Ecto neural progenitor cell (in vitro differentiated cells): ENCODE measurements around the gene NR2F2.

Source experiments
- DNase-seq: peaks from one replicate; pipeline ENCODE4 v3.0.0-alpha.2; 2018; ENCODE audit warnings: low spot score

NR2F2 gene

DNA sequence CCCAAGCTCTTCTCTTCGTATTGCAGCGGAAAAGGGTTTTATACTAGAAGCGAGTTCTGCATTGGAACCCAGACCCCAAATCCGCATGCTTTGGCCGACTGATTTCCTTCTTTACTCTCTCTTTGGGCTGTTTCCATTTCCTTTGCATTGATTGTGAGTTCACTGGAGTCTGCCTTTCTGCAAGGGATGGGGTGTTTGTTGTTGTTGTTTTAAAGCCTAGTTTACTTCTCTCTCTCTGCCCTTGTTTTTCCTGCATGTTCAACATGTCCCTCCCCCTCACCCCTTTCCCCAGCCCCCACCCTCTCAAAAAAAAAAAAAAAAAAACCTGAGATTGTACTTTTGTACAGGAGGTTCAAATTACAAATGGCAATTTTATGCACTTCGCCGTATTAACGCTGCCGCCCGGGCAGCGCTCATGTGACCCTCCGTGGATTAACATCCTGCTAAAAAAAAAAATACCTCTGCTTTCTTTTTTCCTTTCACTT is 2.2 kb downstream of the NR2F2 start:
- peak; percentile 44 for DNase-seq

GRCh38 chr15:96333131-96334016 is 2.9 kb downstream of the NR2F2 start:
- DNase-seq = peak; percentile 57

GRCh38 chr15:96334017-96334704 is 3.7 kb downstream of the NR2F2 start:
- DNase-seq = no peak

- no peak for DNase-seq
These were observed 4.4 kb downstream of the NR2F2 start for GRCh38 chr15:96334705-96335410.

DNA sequence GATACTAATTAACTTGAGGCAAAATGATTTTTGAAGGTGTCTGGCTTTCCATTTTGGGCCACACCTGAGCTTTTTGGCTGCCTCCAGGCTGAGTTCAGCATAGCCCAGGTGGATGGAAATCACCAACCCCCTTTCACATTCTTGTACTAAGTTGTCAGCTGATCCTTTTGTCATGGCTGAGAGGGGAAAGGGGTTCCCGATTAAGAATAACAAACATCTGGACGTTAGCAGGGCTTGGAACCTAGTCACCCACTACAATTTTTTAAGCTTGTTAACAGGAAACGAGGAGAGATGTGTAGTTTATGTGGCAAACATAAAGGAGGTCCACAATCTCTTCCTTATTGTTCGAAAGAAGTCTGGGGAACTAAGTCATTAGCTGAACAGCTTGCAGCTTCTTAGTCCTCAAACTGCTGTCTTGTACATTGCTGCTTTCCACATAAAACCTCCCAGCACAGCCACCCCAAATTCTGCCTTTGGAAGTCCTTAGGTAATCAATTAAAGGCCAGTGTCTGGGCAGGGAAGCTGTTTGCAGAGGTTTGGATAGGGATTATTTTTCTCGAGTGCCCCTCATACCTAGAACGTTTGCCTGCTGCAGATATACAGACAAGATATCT is 5.0 kb downstream of the NR2F2 start:
- no peak for DNase-seq

DNA sequence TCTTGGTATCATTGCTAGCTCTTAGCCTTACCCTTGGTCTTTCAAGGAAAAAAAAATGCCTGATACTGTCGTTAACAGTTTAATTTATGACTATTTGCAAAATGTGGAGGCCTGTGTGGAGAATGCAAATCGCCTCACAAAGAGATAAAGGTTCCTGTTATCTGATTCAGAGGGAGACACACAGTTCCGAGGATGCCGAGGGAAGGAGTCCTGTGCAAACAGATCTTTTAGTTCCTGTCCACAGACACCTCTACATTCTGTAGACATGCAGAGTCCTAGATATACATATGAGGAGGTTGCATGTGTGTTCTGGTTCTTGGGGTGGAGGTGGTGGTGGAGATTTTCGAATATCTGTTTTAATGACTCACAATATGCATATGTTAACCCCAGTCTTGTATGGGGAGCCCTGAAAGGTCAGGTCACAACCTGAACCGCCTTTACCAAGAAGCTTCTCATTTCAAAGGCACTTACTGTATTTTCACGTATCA is 5.7 kb downstream of the NR2F2 start:
- no peak for DNase-seq

DNA sequence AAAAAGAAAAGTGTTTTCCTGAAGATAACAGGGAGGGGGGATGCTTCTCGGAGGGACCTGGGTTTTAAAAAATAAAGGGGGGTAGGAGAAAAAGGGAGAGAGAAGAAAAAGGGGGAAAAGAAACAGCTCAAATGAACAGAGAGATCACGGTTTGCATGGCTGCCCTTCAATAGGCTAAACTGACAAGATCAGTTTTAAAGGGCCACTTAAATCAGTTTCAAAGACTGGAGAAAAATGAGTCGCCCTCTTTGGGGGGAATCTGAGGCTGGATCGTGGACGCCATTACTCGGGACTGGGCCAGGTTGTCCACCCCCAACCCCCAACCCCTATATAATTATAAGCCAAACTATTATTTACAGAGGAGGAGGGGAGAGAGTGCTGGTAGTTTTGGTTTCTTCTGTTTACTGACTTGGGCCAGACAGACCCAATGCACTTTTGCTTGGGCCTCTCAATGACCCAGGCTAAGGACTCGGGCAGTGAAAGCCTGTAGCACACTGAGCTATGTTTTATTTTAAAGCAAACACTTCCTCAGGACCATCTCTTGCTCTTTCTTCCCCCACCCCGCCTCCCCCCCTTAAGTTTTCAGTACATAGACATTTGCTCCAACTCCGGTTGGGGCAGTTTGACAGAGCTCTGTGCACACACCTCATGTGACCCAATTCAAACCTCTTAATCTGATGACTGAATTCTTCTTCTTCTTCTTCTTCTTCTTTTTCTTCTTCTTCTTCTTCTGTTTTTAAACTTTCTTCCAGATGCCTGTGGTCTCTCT is 6.3 kb downstream of the NR2F2 start:
- DNase-seq = peak; percentile 42

GRCh38 chr15:96337365-96338023 is 7.0 kb downstream of the NR2F2 start:
- peak; percentile 34 for DNase-seq

DNA sequence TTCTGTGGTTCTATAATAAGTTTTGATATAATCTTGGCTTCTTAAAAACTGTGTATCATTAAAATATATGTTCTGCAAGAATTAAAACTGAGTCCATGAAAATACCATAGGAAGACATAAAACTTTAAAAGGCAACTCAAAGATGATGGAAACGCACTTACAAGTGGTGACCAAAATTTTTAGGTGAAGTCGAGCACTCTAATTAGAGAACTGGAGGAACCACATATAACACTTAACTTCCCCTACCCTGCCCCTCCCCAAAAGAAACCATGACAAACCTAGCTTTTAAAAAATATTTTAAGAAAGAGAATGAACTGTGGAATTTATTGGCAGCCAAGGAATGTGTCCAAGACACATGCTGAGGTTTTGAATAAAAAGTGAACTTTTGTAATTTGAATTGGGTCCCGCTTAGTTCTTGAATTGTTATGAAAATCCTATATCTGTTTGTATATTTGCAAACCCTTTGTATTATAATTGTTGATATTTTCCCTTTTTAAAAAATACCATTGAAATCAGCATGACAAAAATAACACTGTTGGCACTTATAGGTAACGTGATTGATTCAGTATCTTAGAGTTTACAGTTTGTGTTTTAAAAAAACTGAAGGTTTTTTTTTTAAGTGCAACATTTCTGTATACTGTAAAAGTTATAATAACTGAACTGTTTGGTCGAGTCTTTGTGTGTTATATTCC is 7.7 kb downstream of the NR2F2 start:
- no peak for DNase-seq

GRCh38 chr15:96338766-96339618 is 8.5 kb downstream of the NR2F2 start:
- peak; percentile 43 for DNase-seq

DNA sequence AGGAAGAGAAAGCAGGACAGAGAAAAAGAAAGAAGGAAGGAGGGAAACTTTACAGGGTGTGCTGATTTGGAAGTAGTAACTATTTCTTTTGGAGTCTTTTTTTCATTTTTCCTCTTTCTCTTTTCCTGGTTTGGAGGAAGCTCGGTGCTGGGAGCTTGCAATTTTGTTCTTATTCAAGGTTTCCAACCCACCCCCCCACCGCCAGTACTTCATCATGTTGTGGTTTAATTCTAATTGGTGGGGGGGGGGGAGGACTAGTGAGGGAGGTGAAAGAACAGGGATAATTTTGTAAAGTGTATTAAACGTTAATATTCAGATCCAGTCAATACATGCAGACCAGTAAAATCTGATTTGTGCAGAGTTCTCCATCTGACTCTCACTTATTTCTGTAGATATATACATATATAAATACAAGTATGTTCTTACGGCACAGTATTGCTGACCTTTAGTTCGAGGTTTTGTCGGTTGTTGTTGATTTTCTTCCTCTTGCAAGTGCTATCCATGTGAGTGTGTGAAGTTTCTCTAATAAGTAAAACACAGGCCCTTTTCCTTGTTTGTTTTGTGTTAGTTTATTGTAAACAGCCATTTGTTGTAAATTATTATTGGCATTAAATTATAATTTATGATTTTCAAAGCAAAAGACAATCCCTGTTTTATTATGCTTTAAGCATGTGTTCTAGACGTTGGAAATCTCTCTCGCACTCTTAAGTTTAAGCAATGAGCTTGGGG is 9.3 kb downstream of the NR2F2 start:
- peak; percentile 22 for DNase-seq

DNA sequence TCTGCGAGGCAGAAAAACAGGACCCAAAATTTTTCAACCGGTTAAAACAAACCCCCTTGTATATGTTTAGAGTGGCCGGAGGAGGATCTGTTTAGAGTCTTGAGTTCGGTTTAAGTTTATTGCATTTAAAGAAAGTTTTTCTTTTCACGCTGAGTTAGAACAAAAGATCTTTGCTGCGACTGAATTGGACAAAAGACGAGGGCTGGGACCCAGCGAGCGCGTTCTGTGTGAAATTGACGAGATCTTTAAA is 9.8 kb downstream of the NR2F2 start:
- peak; percentile 50 for DNase-seq

GRCh38 chr15:96340598-96341512 is 10.4 kb downstream of the NR2F2 start:
- peak; percentile 84 for DNase-seq

DNA sequence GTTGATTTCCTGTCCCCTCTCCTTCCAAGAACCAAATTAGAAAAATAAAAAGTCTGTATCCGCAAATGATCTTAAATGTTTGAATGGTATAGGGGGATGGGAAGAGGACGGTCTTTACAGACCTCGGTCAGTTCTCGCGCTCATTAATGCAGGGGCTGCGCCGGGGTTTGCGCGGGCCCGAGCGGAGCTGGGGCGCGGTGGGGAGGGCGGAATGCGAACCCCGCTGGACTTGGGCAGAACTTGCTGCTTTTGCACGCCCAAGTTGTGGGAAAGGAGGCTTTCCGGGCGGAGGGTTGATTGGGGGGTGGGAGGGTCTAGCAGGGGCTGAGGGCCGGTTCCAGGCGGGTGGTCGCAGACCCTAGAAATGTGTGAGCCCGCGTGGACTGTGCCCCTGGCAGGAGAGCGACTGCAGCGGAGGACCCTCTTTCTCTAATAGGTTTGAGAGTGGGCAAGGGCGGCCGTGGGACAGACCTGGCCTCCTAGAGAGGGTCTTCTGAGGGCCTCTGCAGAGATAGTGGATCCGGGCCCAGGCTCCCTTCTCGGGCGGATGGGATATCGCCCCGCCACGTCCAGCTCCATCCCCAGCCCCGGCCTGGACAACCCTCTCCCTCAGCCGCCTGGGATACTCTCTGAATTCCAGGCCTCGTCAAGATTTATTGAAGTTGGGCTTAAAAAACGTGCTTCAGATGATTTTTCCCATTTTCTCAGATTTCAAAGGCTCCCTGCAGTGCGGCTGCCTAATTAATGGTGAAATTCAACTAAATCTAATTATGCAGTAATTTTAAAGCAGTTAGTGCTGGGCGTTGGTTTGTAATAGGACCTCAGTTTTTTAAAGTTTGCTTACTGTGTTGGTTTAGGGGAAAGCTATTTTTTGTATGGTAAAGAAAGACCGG is 11.3 kb downstream of the NR2F2 start:
- peak; percentile 58 for DNase-seq

- DNase-seq = peak; percentile 47
These were observed 12.1 kb downstream of the NR2F2 start for GRCh38 chr15:96342406-96343112.
